ENCODE data around the gene DTNA.

The DTNA gene

GRCh38 chr18:34805878-34806351, 95.8 kb downstream of the DTNA start:
- TF ChIP-seq CTCF (IDR thresholded peaks at IDR 0.05; ENCODE audit: borderline replicate concordance, control extremely low read depth, extremely low read depth, insufficient read depth, missing control alignments), result no peak
- in situ Hi-C loops (cut with MboI; ENCODE audit: low sequenced_read_pairs, unreplicated experiment), result no loop called here
- DNase-seq (ENCODE audit: low spot score), result no peak

GRCh38 chr18:34806527-34806926, 96.4 kb downstream of the DTNA start:
- in situ Hi-C loops (cut with MboI; ENCODE audit: low sequenced_read_pairs, unreplicated experiment), result no loop called here
- no peak for DNase-seq (ENCODE audit: low spot score)
- no peak for TF ChIP-seq CTCF (IDR thresholded peaks at IDR 0.05; ENCODE audit: borderline replicate concordance, control extremely low read depth, extremely low read depth, insufficient read depth, missing control alignments)

GRCh38 chr18:34807106-34807796, 97.2 kb downstream of the DTNA start:
- no peak for DNase-seq (ENCODE audit: low spot score)
- in situ Hi-C loops (cut with MboI; ENCODE audit: low sequenced_read_pairs, unreplicated experiment), result no loop called here
- TF ChIP-seq CTCF (IDR thresholded peaks at IDR 0.05; ENCODE audit: borderline replicate concordance, control extremely low read depth, extremely low read depth, insufficient read depth, missing control alignments), result no peak

- TF ChIP-seq CTCF (IDR thresholded peaks at IDR 0.05; ENCODE audit: borderline replicate concordance, control extremely low read depth, extremely low read depth, insufficient read depth, missing control alignments), result no peak
- no peak for DNase-seq (ENCODE audit: low spot score)
- in situ Hi-C loops (cut with MboI; ENCODE audit: low sequenced_read_pairs, unreplicated experiment), result no loop called here
Measured at GRCh38 chr18:34808389-34808788, 98.3 kb downstream of the DTNA start.

GRCh38 chr18:34809451-34810072, 99.5 kb downstream of the DTNA start:
- in situ Hi-C loops (cut with MboI; ENCODE audit: low sequenced_read_pairs, unreplicated experiment), result no loop called here
- no peak for DNase-seq (ENCODE audit: low spot score)
- TF ChIP-seq CTCF (IDR thresholded peaks at IDR 0.05; ENCODE audit: borderline replicate concordance, control extremely low read depth, extremely low read depth, insufficient read depth, missing control alignments), result peak; percentile 19

GRCh38 chr18:34816183-34816582, 106.1 kb downstream of the DTNA start:
- in situ Hi-C loops (cut with MboI; ENCODE audit: low sequenced_read_pairs, unreplicated experiment), result no loop called here
- DNase-seq (ENCODE audit: low spot score), result no peak
- TF ChIP-seq CTCF (IDR thresholded peaks at IDR 0.05; ENCODE audit: borderline replicate concordance, control extremely low read depth, extremely low read depth, insufficient read depth, missing control alignments), result no peak

Data from GM13976 (cell line).